ENCODE results near the gene SRSF12.

Gene SRSF12

GRCh38 chr6:89117211-89118108, at the start of gene SRSF12:
SRSF12 (minus strand) TSS chr6:89118071; CDS start chr6:89117887, 184 bp downstream.
- DNase-seq (ENCODE audit: low read depth), result peak; percentile 30

- DNase-seq (ENCODE audit: low read depth), result no peak
Observed at GRCh38 chr6:89162047-89162371, 44.1 kb upstream of the SRSF12 start.

- DNase-seq (ENCODE audit: low read depth), result no peak
Observed at GRCh38 chr6:89161326-89162046, 43.6 kb upstream of the SRSF12 start.

GRCh38 chr6:89160331-89161092, 42.6 kb upstream of the SRSF12 start:
- no peak for DNase-seq (ENCODE audit: low read depth)

- peak; percentile 32 for DNase-seq (ENCODE audit: low read depth)
Observed at GRCh38 chr6:89154131-89154530, 36.3 kb upstream of the SRSF12 start.

GRCh38 chr6:89148016-89148750, 30.3 kb upstream of the SRSF12 start:
- peak; percentile 22 for DNase-seq (ENCODE audit: low read depth)

- DNase-seq (ENCODE audit: low read depth), result peak; percentile 64
Observed at GRCh38 chr6:89146718-89147700, 29.1 kb upstream of the SRSF12 start.

GRCh38 chr6:89145956-89146717, 28.3 kb upstream of the SRSF12 start, which contains the start of gene PM20D2:
PM20D2 (plus strand) TSS chr6:89146055; CDS start chr6:89146145, 90 bp downstream.
- peak; percentile 46 for DNase-seq (ENCODE audit: low read depth)

GRCh38 chr6:89145091-89145955, 27.5 kb upstream of the SRSF12 start:
- peak; percentile 30 for DNase-seq (ENCODE audit: low read depth)

GRCh38 chr6:89144354-89144906, 26.6 kb upstream of the SRSF12 start:
- no peak for DNase-seq (ENCODE audit: low read depth)

GRCh38 chr6:89140347-89141156, 22.7 kb upstream of the SRSF12 start:
- DNase-seq (ENCODE audit: low read depth), result peak; percentile 46

- peak; percentile 47 for DNase-seq (ENCODE audit: low read depth)
Observed at GRCh38 chr6:89139509-89140346, 21.9 kb upstream of the SRSF12 start.

GRCh38 chr6:89138173-89138572, 20.3 kb upstream of the SRSF12 start:
- DNase-seq (ENCODE audit: low read depth), result peak; percentile 13

GRCh38 chr6:89134723-89135122, 16.9 kb upstream of the SRSF12 start:
- no peak for DNase-seq (ENCODE audit: low read depth)

GRCh38 chr6:89133981-89134380, 16.1 kb upstream of the SRSF12 start:
- DNase-seq (ENCODE audit: low read depth), result no peak

- DNase-seq (ENCODE audit: low read depth), result no peak
Observed at GRCh38 chr6:89132057-89132456, 14.2 kb upstream of the SRSF12 start.

- no peak for DNase-seq (ENCODE audit: low read depth)
Observed at GRCh38 chr6:89131599-89131998, 13.7 kb upstream of the SRSF12 start.
